Spleen (tissue), 7 donors: ENCODE data around the gene ULBP1.

Experiments
- CTCF ChIP-seq, 11 experiments: fragments of 200-600 bp in 7 of 11; fragments of 450-650 bp in 4 of 11; sonication (generic) in 4 of 11; IDR thresholded peaks in 8 of 11; conservative IDR thresholded peaks in 3 of 11; 1 replicate in 7 of 11; 2 replicates in 4 of 11; pipeline versions ENCODE4 v1.4.0 to v1.8.0; 2016 to 2021; ENCODE audit warnings: antibody characterized with exemption in 11 of 11, inconsistent platforms in 4 of 11, mild to moderate bottlenecking in 1 of 11
- POLR2A ChIP-seq, 3 donors: fragments of 450-650 bp; IDR thresholded peaks; one replicate each; pipeline ENCODE4 v1.5.1; 2017; ENCODE audit warnings: antibody characterized with exemption in 3 of 3, mild to moderate bottlenecking in 1 of 3
- POLR2AphosphoS5 ChIP-seq, 3 donors: sonication (generic); formaldehyde crosslinking; IDR thresholded peaks; one replicate each; pipeline ENCODE4 v1.5.1; 2017; ENCODE audit warnings: antibody characterized with exemption in 3 of 3
- donor health status: DM: no; HTN: no; CAD: no; lungs with moderate emphysema.
- donor health status: DM: no; HTN: no; CAD: no.
- donor health status: DM: no; HTN: no; CAD: no.

DNA sequence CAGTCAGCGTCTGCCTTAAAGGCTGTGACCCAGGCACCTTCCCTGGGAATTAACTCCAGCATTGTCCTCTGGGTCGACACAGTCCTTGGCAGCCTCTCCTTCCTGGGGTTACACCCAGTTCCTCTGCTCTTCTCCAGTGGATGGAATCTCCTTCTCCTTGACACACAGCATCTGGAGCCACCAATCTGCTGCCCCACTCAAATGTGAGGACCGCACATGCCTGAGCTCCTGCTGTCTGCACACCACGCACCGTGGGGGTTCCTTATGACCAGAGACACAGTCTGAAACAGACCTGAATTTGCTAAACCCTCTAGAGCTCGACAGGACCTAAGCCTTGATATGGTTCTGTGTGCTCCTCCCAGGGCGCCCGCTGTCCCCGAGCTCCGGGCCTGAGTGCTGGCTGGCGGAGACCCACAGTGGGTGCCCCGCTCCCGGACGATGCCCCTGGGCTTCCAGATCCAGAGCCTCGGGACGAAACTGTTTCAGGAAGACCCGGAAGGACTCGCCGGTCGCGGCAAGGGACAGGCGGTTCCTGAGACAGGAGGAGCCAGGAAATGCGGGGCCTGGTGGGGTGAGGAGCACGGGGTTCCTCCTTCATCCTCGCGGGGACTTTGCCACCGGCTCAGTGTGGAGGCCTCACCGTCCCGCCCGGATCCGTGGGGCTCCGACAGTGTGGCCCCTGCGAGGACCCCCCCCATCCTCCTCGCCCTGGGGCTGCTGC is 38.3 kb upstream of the ULBP1 start:
- TF ChIP-seq POLR2A (IDR thresholded peaks at IDR 0.05) (no peak), CTCF (IDR thresholded peaks at IDR 0.05 in 8 of 11, conservative IDR thresholded peaks at IDR 0.05 in 3 of 11) (no peak), POLR2AphosphoS5 (IDR thresholded peaks at IDR 0.05) (peak in 1 of 3 donors; percentile 26)
